Panc1 (cell line): ENCODE data around the gene POU4F3. TPM values are rescaled to one million over a fixed set of nuclear protein-coding genes. Genes with fewer than 3 reads are reported as not detected.
A peak's percentile ranks its signal among the peaks of the same experiment; 100 is the strongest.

Experiments used
- ATAC-seq: fragments of 200-7000 bp; cut with Tn5 transposase; 2 replicates; pipeline ENCODE4 v1.9.1; 2020; ENCODE audit warnings: mild to moderate bottlenecking, moderate library complexity
- BruUV-seq: library from RNA; stranded (reverse); fragments of 400-500 nt; replicated peaks from 2 replicates; lab custom pipeline; 2021; lab: Mats Ljungman, UMichigan
- CTCF ChIA-PET: fragments of 300-600 bp; sonication (Branson Sonifier 250); formaldehyde crosslinking; loops from one replicate; lab custom pipeline; 2022; ENCODE audit warnings: antibody characterized with exemption; lab: Charles Lee
- POLR2A ChIA-PET: fragments of 300-600 bp; sonication (Branson Sonifier 250); formaldehyde crosslinking; loops from one replicate; lab custom pipeline; 2022; ENCODE audit warnings: antibody characterized with exemption; lab: Charles Lee
- DNase-seq: peaks from one replicate; pipeline ENCODE4 v3.0.0-alpha.2; 2010; ENCODE audit warnings: low read depth, low spot score
- H3K27ac ChIP-seq: 2 replicates; pipeline ENCODE4 v1.5.1; 2011; ENCODE audit warnings: mild to moderate bottlenecking, low read length, inconsistent platforms
- H3K27me3 ChIP-seq: fragments of 200-500 bp; sonication (Bioruptor generic); 2 replicates; pipeline ENCODE4 v1.6.0; 2014; ENCODE audit warnings: low read length, inconsistent platforms; ENCODE audit not compliant: control insufficient read depth, insufficient read depth
- H3K36me3 ChIP-seq: fragments of 200-500 bp; sonication (Bioruptor generic); 2 replicates; pipeline ENCODE4 v1.5.1; 2014; ENCODE audit warnings: inconsistent platforms, mild to moderate bottlenecking, low read length, moderate library complexity; ENCODE audit not compliant: control insufficient read depth, insufficient read depth
- H3K4me1 ChIP-seq: 2 replicates; pipeline ENCODE4 v1.5.1; 2011; ENCODE audit warnings: inconsistent platforms, mild to moderate bottlenecking, low read length, moderate library complexity; ENCODE audit not compliant: control insufficient read depth, insufficient read depth
- H3K4me3 ChIP-seq, 2 experiments: 2 replicates each; pipeline ENCODE4 v1.5.1; 2011 to 2012; ENCODE audit warnings: low read depth in 2 of 2, low read length in 2 of 2, mild to moderate bottlenecking in 2 of 2, inconsistent platforms in 1 of 2, moderate library complexity in 1 of 2
- H3K9me3 ChIP-seq: fragments of 200-500 bp; sonication (Bioruptor generic); 2 replicates; pipeline ENCODE4 v1.5.1; 2014; ENCODE audit warnings: low read depth, mild to moderate bottlenecking, inconsistent platforms, low read length, moderate library complexity; ENCODE audit not compliant: control insufficient read depth, insufficient read depth
- CTCF ChIP-seq: fragments of 450-650 bp; IDR thresholded peaks from 2 replicates; pipeline ENCODE4 v1.5.1; 2017; ENCODE audit warnings: mild to moderate bottlenecking
- POLR2AphosphoS5 ChIP-seq: IDR thresholded peaks from 2 replicates; pipeline ENCODE4 v1.6.1; 2012; ENCODE audit warnings: mild to moderate bottlenecking, low read depth, low read length, moderate library complexity
- REST ChIP-seq, 2 experiments: IDR thresholded peaks; 2 replicates each; pipeline ENCODE4 v1.6.1; 2011 to 2012; ENCODE audit warnings: low read depth in 2 of 2, control low read depth in 1 of 2, low read length in 1 of 2, mild to moderate bottlenecking in 1 of 2, moderate library complexity in 1 of 2; ENCODE audit not compliant: insufficient read depth in 1 of 2
- SIN3A ChIP-seq: IDR thresholded peaks from 2 replicates; pipeline ENCODE4 v1.6.1; 2012; ENCODE audit warnings: low read depth, mild to moderate bottlenecking, low read length, moderate library complexity, borderline replicate concordance; ENCODE audit not compliant: insufficient read depth
- TCF7L2 ChIP-seq: IDR thresholded peaks from 2 replicates; pipeline ENCODE4 v1.6.1; 2011; ENCODE audit warnings: mild to moderate bottlenecking, low read depth, low read length, inconsistent platforms
- in situ Hi-C: cut with HindIII; loops from 2 replicates; pipeline ENCODE4 v1.10.0; 2016; ENCODE audit warnings: low sequenced_read_pairs, low pct_unique_long_range_greater_than_20kb
- intact Hi-C: fragments of 100-400 bp; cut with micrococcal nuclease; formaldehyde crosslinking; loops from one replicate; pipeline ENCODE4 v1.10.0; 2022; ENCODE audit not compliant: unreplicated experiment
- total RNA-seq: library from RNA; stranded (reverse); gene quantifications from one replicate; pipeline ENCODE4 v1.2.1, GENCODE V29; 2021; ENCODE audit not compliant: unreplicated experiment

The POU4F3 gene
- total RNA-seq, 1 experiment from 2014 or later = 0.15 TPM

- ATAC-seq (peak; percentile 60), DNase-seq (no peak)
- H3K4me1 ChIP-seq = peaks cover 16% of the 10 kb centered on the region
- intact Hi-C loops (no loop called here), in situ Hi-C loops (no loop called here)
- CTCF ChIA-PET = no interaction called here
- peak overlapping the region in 1 of 2 experiments; percentile 20; a peak in 1 of 4 replicates for H3K4me3 ChIP-seq
- no TSS peak for BruUV-seq
- H3K27me3 ChIP-seq = peaks cover 31% of the 10 kb centered on the region
- H3K27ac ChIP-seq = no peak overlapping the region
- POLR2A ChIA-PET = no interaction called here
- no peaks in the 10 kb centered on the region for H3K9me3 ChIP-seq
- TF ChIP-seq POLR2AphosphoS5 (no peak), REST (IDR thresholded peaks at IDR 0.05; ENCODE audit: insufficient read depth in 1 of 2, low read depth in 2 of 2, low read length in 1 of 2) (no peak), SIN3A (no peak), TCF7L2 (no peak), CTCF (no peak)
- no peaks in the 10 kb centered on the region for H3K36me3 ChIP-seq
Measured at GRCh38 chr5:146337264-146337904, 1.3 kb upstream of the POU4F3 start.

GRCh38 chr5:146337928-146338327, 711 bp upstream of the POU4F3 start:
- TF ChIP-seq CTCF (no peak), REST (IDR thresholded peaks at IDR 0.05; ENCODE audit: insufficient read depth in 1 of 2, low read depth in 2 of 2, low read length in 1 of 2) (no peak), TCF7L2 (no peak), SIN3A (no peak), POLR2AphosphoS5 (no peak)
- Histone ChIP-seq H3K9me3 (no peaks in the 10 kb centered on the region), H3K27me3 (peaks cover 30% of the 10 kb centered on the region), H3K36me3 (no peaks in the 10 kb centered on the region), H3K4me1 (peaks cover 16% of the 10 kb centered on the region), H3K4me3 (no peak overlapping the region), H3K27ac (no peak overlapping the region)
- in situ Hi-C loops (no loop called here), intact Hi-C loops (no loop called here)
- DNase-seq (no peak), ATAC-seq (peak; percentile 20)
- ChIA-PET CTCF (interaction anchor here (0.7 kb wide), 1 partner anchor 79 kb away, joined by 4 read pairs; no protein-coding TSS in a partner anchor), POLR2A (no interaction called here)
- no TSS peak for BruUV-seq
